Measurements from ENCODE around the gene DGKH. TPM values are rescaled to one million over a fixed set of nuclear protein-coding genes. Genes with fewer than 3 reads are reported as not detected.

The DGKH gene
- total RNA-seq, 1 donor from 2014 or later: 13.4 TPM

DNA sequence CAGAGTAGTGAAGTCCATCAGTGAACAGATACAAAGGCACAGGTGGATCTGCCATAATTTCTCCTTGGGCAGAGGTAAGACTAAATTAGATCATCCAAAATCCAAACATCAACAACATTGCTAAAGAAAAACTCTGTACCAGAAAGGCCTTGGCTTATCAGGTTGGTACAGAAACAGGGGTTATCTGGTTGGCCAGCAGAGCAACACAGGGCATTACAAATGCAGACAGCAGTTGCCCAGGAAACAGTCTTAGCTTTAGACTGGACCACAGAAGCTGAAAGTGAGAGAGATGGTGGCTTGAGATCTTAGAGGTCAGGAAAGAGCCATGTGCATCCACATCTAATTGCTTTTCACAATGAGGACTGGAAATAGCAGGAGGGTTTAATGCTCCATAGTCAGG is 26.6 kb upstream of the DGKH start:
- Mint-ChIP-seq H3K4me3 (ENCODE audit: unreplicated experiment) (no peak overlapping the region), H3K9me3 (ENCODE audit: unreplicated experiment) (no peaks in the 10 kb centered on the region)

DNA sequence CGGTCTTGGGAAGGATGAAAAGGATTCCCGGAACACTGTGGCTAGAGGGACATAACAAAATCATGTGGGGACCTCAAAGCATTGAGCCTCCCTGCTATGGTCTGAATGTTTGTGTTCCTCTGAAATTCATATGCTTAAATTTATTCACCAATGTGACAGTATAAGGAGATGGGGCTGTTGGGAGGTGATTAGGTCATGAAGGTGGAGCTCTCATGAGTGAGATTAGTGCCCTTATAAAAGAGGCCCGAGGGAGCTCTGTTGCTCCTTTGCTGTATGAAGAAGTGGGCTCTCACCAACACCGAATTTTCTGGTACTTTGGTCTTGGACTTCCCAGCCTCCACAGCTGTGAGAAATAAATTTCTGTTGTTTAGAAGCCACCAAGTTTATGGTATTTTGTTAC is 26.1 kb upstream of the DGKH start:
- H3K4me1 Mint-ChIP-seq (ENCODE audit: low read depth, unreplicated experiment): no peaks in the 10 kb centered on the region
- DNase-seq: no peak
- no peaks in the 10 kb centered on the region for H3K27me3 Mint-ChIP-seq (ENCODE audit: unreplicated experiment)
- no peaks in the 10 kb centered on the region for H3K9me3 Mint-ChIP-seq (ENCODE audit: unreplicated experiment)
- no peaks in the 10 kb centered on the region for H3K36me3 Mint-ChIP-seq (ENCODE audit: unreplicated experiment)
- no peak overlapping the region for H3K27ac Mint-ChIP-seq (ENCODE audit: unreplicated experiment)
- TF ChIP-seq, protein P1, sequence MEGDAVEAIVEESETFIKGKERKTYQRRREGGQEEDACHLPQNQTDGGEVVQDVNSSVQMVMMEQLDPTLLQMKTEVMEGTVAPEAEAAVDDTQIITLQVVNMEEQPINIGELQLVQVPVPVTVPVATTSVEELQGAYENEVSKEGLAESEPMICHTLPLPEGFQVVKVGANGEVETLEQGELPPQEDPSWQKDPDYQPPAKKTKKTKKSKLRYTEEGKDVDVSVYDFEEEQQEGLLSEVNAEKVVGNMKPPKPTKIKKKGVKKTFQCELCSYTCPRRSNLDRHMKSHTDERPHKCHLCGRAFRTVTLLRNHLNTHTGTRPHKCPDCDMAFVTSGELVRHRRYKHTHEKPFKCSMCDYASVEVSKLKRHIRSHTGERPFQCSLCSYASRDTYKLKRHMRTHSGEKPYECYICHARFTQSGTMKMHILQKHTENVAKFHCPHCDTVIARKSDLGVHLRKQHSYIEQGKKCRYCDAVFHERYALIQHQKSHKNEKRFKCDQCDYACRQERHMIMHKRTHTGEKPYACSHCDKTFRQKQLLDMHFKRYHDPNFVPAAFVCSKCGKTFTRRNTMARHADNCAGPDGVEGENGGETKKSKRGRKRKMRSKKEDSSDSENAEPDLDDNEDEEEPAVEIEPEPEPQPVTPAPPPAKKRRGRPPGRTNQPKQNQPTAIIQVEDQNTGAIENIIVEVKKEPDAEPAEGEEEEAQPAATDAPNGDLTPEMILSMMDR (IDR thresholded peaks at IDR 0.05; ENCODE audit: partially characterized antibody, unreplicated experiment): no peak
- no peak overlapping the region for H3K4me3 Mint-ChIP-seq (ENCODE audit: unreplicated experiment)

More for the DNA sequence above, 26.6 kb upstream of the DGKH start:
- Mint-ChIP-seq H3K27ac (ENCODE audit: unreplicated experiment) (no peak overlapping the region), H3K27me3 (ENCODE audit: unreplicated experiment) (no peaks in the 10 kb centered on the region), H3K36me3 (ENCODE audit: unreplicated experiment) (no peaks in the 10 kb centered on the region), H3K4me1 (ENCODE audit: low read depth, unreplicated experiment) (no peaks in the 10 kb centered on the region)
- no peak for DNase-seq
- TF ChIP-seq, protein P1 (IDR thresholded peaks at IDR 0.05; ENCODE audit: partially characterized antibody, unreplicated experiment): no peak

DNA sequence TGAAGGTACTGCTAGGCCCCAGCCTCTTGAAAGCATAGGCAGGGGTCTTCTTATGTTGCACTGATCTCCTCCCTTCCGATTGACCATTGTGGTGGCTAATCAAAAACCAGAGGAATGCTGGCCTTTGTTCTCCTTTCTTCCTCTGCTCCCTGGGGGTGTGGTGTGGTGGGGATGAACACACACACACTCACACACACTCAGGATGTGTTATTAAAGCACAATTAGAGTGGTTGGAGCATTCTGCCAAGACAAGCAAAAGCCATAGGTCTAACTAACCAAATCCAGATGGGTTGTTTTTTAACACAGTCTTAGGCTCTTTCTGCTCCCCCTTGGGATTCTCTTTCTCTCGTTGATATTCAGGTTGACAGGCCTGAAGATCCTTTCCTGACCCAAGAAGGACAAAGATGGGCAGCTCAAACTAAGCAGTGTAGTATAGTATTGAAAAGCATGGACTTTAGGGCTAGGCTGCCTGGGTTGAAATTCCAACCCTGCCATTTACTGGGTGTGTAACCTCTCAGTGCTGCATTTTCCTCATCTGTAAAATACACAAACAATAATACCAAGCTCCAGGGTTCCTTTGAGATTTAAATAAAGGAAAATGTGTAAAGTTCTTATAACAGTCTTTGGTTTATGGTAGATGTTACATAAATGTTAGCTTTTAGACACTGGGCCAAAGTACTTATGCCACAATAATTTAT is 25.5 kb upstream of the DGKH start:
- no peaks in the 10 kb centered on the region for H3K36me3 Mint-ChIP-seq (ENCODE audit: unreplicated experiment)
- TF ChIP-seq, protein P1 (IDR thresholded peaks at IDR 0.05; ENCODE audit: partially characterized antibody, unreplicated experiment): no peak
- H3K4me3 Mint-ChIP-seq (ENCODE audit: unreplicated experiment): no peak overlapping the region
- H3K27me3 Mint-ChIP-seq (ENCODE audit: unreplicated experiment): no peaks in the 10 kb centered on the region
- no peak for DNase-seq
- no peaks in the 10 kb centered on the region for H3K9me3 Mint-ChIP-seq (ENCODE audit: unreplicated experiment)
- no peak overlapping the region for H3K27ac Mint-ChIP-seq (ENCODE audit: unreplicated experiment)
- no peaks in the 10 kb centered on the region for H3K4me1 Mint-ChIP-seq (ENCODE audit: low read depth, unreplicated experiment)

DNA sequence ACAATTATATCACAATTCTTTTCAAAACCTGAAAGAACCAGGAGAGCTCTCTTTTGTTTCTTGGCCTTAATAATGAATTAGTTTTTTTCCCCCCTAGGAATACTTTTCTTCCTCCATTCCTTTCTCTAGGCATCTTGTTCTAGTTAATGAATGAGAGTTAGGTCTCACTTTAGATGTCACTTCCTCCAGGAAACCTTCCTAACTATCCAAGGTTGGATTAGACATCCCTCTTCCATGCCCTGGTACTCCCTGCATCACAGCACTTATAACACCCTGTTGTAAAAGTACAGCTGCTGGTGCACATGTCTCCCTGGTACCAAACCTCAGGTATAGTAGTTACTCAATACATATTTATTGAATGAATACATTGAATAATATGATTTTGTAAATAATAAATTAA is 21.2 kb upstream of the DGKH start:
- no peak overlapping the region for H3K27ac Mint-ChIP-seq (ENCODE audit: unreplicated experiment)
- H3K4me3 Mint-ChIP-seq (ENCODE audit: unreplicated experiment): no peak overlapping the region
- no peaks in the 10 kb centered on the region for H3K4me1 Mint-ChIP-seq (ENCODE audit: low read depth, unreplicated experiment)
- H3K36me3 Mint-ChIP-seq (ENCODE audit: unreplicated experiment): no peaks in the 10 kb centered on the region
- H3K9me3 Mint-ChIP-seq (ENCODE audit: unreplicated experiment): peaks cover 5% of the 10 kb centered on the region
- DNase-seq: no peak
- peaks cover 1% of the 10 kb centered on the region for H3K27me3 Mint-ChIP-seq (ENCODE audit: unreplicated experiment)
- TF ChIP-seq, protein P1 (IDR thresholded peaks at IDR 0.05; ENCODE audit: partially characterized antibody, unreplicated experiment): no peak

DNA sequence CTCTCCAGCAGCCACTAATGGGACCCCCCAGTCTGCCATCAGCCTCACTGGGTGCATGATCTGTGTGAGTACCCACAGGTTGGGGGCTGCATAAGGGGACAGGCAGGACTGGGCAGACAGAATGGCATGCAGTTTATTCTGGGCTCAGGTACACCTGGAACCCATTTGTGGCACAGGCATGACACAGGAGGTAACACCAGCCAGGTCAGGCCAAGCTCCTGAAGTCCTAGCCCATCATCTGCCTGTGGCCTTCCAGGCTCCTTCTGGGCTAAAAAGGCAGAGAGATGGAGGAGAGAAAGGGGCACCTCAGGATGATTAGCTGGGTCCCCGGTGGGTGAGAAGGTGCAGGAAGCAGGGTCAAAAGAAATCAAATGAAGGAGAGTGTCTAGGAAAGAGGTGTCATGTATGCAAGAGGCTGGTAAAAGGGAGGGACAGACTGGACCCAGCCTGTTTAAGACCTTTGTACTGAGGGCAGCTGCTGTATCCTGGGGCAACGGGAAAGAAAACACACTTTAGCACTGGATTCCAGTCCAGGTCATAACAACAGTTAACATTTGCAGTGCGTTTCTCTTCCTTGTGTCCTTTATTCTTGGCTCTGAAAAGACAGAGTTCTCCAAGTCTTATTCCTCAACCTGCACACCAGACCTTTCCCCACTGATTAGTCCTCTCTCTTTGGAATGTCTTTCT is 20.2 kb upstream of the DGKH start:
- no peak overlapping the region for H3K27ac Mint-ChIP-seq (ENCODE audit: unreplicated experiment)
- DNase-seq: no peak
- TF ChIP-seq, protein P1 (IDR thresholded peaks at IDR 0.05; ENCODE audit: partially characterized antibody, unreplicated experiment): no peak
- no peak overlapping the region for H3K4me3 Mint-ChIP-seq (ENCODE audit: unreplicated experiment)
- no peaks in the 10 kb centered on the region for H3K36me3 Mint-ChIP-seq (ENCODE audit: unreplicated experiment)
- H3K4me1 Mint-ChIP-seq (ENCODE audit: low read depth, unreplicated experiment): no peaks in the 10 kb centered on the region
- peaks cover 5% of the 10 kb centered on the region for H3K9me3 Mint-ChIP-seq (ENCODE audit: unreplicated experiment)
- peaks cover 1% of the 10 kb centered on the region for H3K27me3 Mint-ChIP-seq (ENCODE audit: unreplicated experiment)

All from glutamatergic neuron (in vitro differentiated cells).